Transverse colon (tissue), 4 donors: Measurements from ENCODE around the gene ATOSB. TPM values are rescaled to one million over a fixed set of nuclear protein-coding genes. Genes with fewer than 3 reads are reported as not detected.

Experiments used
- DNase-seq: peaks from one replicate; pipeline ENCODE4 v3.0.0-alpha.2; 2019
- H3K27ac ChIP-seq, 4 donors: fragments of 200-600 bp; sonication (generic); 2 replicates each; pipeline ENCODE4 v1.5.1; 2016 to 2018; ENCODE audit warnings: inconsistent platforms in 4 of 4
- H3K27me3 ChIP-seq: fragments of 200-600 bp; sonication (generic); 2 replicates; pipeline ENCODE4 v1.5.1; 2017; ENCODE audit warnings: inconsistent platforms
- H3K36me3 ChIP-seq, 4 donors: fragments of 200-600 bp; sonication (generic); 2 replicates each; pipeline ENCODE4 v1.5.1; 2017 to 2019; ENCODE audit warnings: inconsistent platforms in 4 of 4
- H3K4me1 ChIP-seq, 4 donors: fragments of 200-600 bp; sonication (generic); 2 replicates each; pipeline ENCODE4 v1.5.1; 2017 to 2020; ENCODE audit warnings: inconsistent platforms in 4 of 4
- H3K4me3 ChIP-seq, 4 donors: fragments of 200-600 bp; sonication (generic); 1 replicate in 1 of 4; 2 replicates in 3 of 4; pipeline versions ENCODE4 v1.5.1 to v1.6.1; 2017 to 2019; ENCODE audit warnings: inconsistent platforms in 4 of 4
- H3K9me3 ChIP-seq, 2 donors: fragments of 200-600 bp; sonication (generic); 2 replicates each; pipeline ENCODE4 v1.5.1; 2017 to 2019; ENCODE audit warnings: inconsistent platforms in 2 of 2
- CTCF ChIP-seq, 5 experiments: fragments of 200-600 bp in 3 of 5; fragments of 450-650 bp in 2 of 5; sonication (generic) in 3 of 5; IDR thresholded peaks; 1 replicate in 2 of 5; 2 replicates in 3 of 5; pipeline ENCODE4 v1.5.1; 2016 to 2017; ENCODE audit warnings: antibody characterized with exemption in 5 of 5, inconsistent platforms in 3 of 5, mild to moderate bottlenecking in 2 of 5, moderate library complexity in 1 of 5
- EP300 ChIP-seq: sonication (generic); formaldehyde crosslinking; IDR thresholded peaks from one replicate; pipeline ENCODE4 v1.6.1; 2017; ENCODE audit warnings: antibody characterized with exemption, low read depth
- POLR2A ChIP-seq: fragments of 450-650 bp; IDR thresholded peaks from one replicate; pipeline ENCODE4 v1.6.1; 2016; ENCODE audit warnings: antibody characterized with exemption, mild to moderate bottlenecking, moderate library complexity
- POLR2AphosphoS5 ChIP-seq, 3 donors: sonication (generic); formaldehyde crosslinking; IDR thresholded peaks; one replicate each; pipeline ENCODE4 v1.6.1; 2016; ENCODE audit warnings: antibody characterized with exemption in 3 of 3
- WGBS, 2 donors: methylation state at CpG; one replicate each; pipeline ENCODE4 v1.1.5; 2018; ENCODE audit warnings: low coverage in 1 of 2; 5-methylcytosine and 5-hydroxymethylcytosine counted together
- in situ Hi-C, 4 donors: fragments of 200-750 bp; cut with MboI; loops; one replicate each; pipeline versions ENCODE4 v1.15.0 to v1.15.1; 2017; ENCODE audit warnings: low sequenced_read_pairs in 3 of 4, low pct_ligation_motif_present in 1 of 4, low pct_unique_long_range_greater_than_20kb in 1 of 4
- intact Hi-C: fragments of 100-400 bp; cut with DNase I; formaldehyde crosslinking; loops from one replicate; pipeline ENCODE4 v1.15.1; 2023; ENCODE audit warnings: low total_unique reads
- total RNA-seq, 4 donors: library from RNA; depleted of rRNA; stranded (reverse); fragments of >200 nt; gene quantifications; one replicate each; pipeline ENCODE4 v1.1.0, GENCODE V29; 2016

The ATOSB gene
- total RNA-seq, 4 donors from 2014 or later = 23.9 to 30.0 (median 27.3) TPM

- Histone ChIP-seq H3K36me3 (no peaks in the 10 kb centered on the region), H3K4me3 (no peak overlapping the region), H3K27me3 (no peaks in the 10 kb centered on the region), H3K9me3 (peaks cover 4 to 11% of the 10 kb centered on the region in 2 donors), H3K4me1 (no peaks in the 10 kb centered on the region), H3K27ac (no peak overlapping the region)
- in situ Hi-C loops (loop anchor here in 1 of 4 donors (25.0 kb wide), 1 partner anchor 325 kb away; no protein-coding TSS in a partner anchor), intact Hi-C loops (no loop called here)
- no peak for DNase-seq
- no peak for TF ChIP-seq EP300
- no peak for TF ChIP-seq CTCF (IDR thresholded peaks at IDR 0.05)
- TF ChIP-seq POLR2AphosphoS5 (IDR thresholded peaks at IDR 0.05) = no peak
- TF ChIP-seq POLR2A = no peak
- 87 to 89% methylated on average over 4 to 8 of the region's 8 CpGs for WGBS, 2 donors
Observed at GRCh38 chr9:35136866-35137265, 21.2 kb upstream of the ATOSB start.

GRCh38 chr9:35135988-35136387, 20.3 kb upstream of the ATOSB start:
- WGBS, 2 donors = 81 to 89% methylated on average over 7 of the region's 7 CpGs
- Histone ChIP-seq H3K9me3 (peaks cover 4 to 8% of the 10 kb centered on the region in 2 donors), H3K4me1 (no peaks in the 10 kb centered on the region), H3K27ac (no peak overlapping the region), H3K27me3 (no peaks in the 10 kb centered on the region), H3K4me3 (no peak overlapping the region), H3K36me3 (no peaks in the 10 kb centered on the region)
- intact Hi-C loops (no loop called here), in situ Hi-C loops (loop anchor here in 1 of 4 donors (25.0 kb wide), 1 partner anchor 326 kb away; no protein-coding TSS in a partner anchor)
- no peak for DNase-seq
- no peak for TF ChIP-seq POLR2A
- no peak for TF ChIP-seq POLR2AphosphoS5 (IDR thresholded peaks at IDR 0.05)
- no peak for TF ChIP-seq CTCF (IDR thresholded peaks at IDR 0.05)
- TF ChIP-seq EP300 = no peak

GRCh38 chr9:35134920-35135319, 19.3 kb upstream of the ATOSB start:
- Histone ChIP-seq H3K4me3 (no peak overlapping the region), H3K27ac (no peak overlapping the region), H3K9me3 (peaks cover 4 to 8% of the 10 kb centered on the region in 2 donors), H3K27me3 (no peaks in the 10 kb centered on the region), H3K36me3 (no peaks in the 10 kb centered on the region), H3K4me1 (no peaks in the 10 kb centered on the region)
- WGBS, 2 donors = 74 to 87% methylated on average over 6 of the region's 6 CpGs
- in situ Hi-C loops = loop anchor here in 1 of 4 donors (25.0 kb wide), 1 partner anchor 327 kb away; no protein-coding TSS in a partner anchor
- intact Hi-C loops = no loop called here
- no peak for DNase-seq
- TF ChIP-seq EP300 (no peak), POLR2AphosphoS5 (IDR thresholded peaks at IDR 0.05) (no peak), CTCF (IDR thresholded peaks at IDR 0.05) (no peak), POLR2A (no peak)

GRCh38 chr9:35116898-35117551, 1.4 kb upstream of the ATOSB start:
- TF ChIP-seq CTCF (IDR thresholded peaks at IDR 0.05) = peak; percentile 91 to 97 (median 95)
- TF ChIP-seq POLR2AphosphoS5 (IDR thresholded peaks at IDR 0.05) = peak in 1 of 3 donors; percentile 24
- TF ChIP-seq POLR2A = no peak
- no peak for TF ChIP-seq EP300
- Histone ChIP-seq H3K36me3 (no peaks in the 10 kb centered on the region), H3K4me3 (peak overlapping the region in 3 of 4 donors; percentile 43 to 57 (median 45)), H3K9me3 (no peaks in the 10 kb centered on the region), H3K27me3 (no peaks in the 10 kb centered on the region), H3K27ac (peak overlapping the region; percentile 87 to 96 (median 91)), H3K4me1 (peaks cover 26 to 45% (median 40%) of the 10 kb centered on the region in 4 donors)
- in situ Hi-C loops (loop anchor here (5.0 to 25.0 kb wide), 6 partner anchors 138 to 445 kb away; a partner anchor contains a TSS), intact Hi-C loops (loop anchor here (5.0 kb wide), 2 partner anchors 140 to 365 kb away; no protein-coding TSS in a partner anchor)
- WGBS, 2 donors = 20 to 26% methylated on average over 9 to 30 of the region's 30 CpGs
- peak; percentile 92 for DNase-seq
